ENCODE measurements around the gene PLB1.

PLB1 gene

GRCh38 chr2:28505361-28505760, 9.5 kb downstream of the PLB1 start:
- FAIRE-seq (no peak), DNase-seq (ENCODE audit: insufficient read length, low spot score) (no peak)
- TF ChIP-seq CTCF (IDR thresholded peaks at IDR 0.05; ENCODE audit: insufficient read depth, missing control alignments): no peak

- no peak for TF ChIP-seq CTCF (IDR thresholded peaks at IDR 0.05; ENCODE audit: insufficient read depth, missing control alignments)
- DNase-seq (ENCODE audit: insufficient read length, low spot score) (no peak), FAIRE-seq (no peak)
Observed at GRCh38 chr2:28506112-28506910, 10.5 kb downstream of the PLB1 start.

GRCh38 chr2:28507796-28508764, 12.2 kb downstream of the PLB1 start:
- DNase-seq (ENCODE audit: insufficient read length, low spot score): no peak

GRCh38 chr2:28509361-28509760, 13.5 kb downstream of the PLB1 start:
- no peak for TF ChIP-seq CTCF (IDR thresholded peaks at IDR 0.05; ENCODE audit: insufficient read depth, missing control alignments)
- no peak for FAIRE-seq
- DNase-seq (ENCODE audit: insufficient read length, low spot score): no peak

More at GRCh38 chr2:28507796-28508764, 12.2 kb downstream of the PLB1 start:
- TF ChIP-seq CTCF (IDR thresholded peaks at IDR 0.05; ENCODE audit: insufficient read depth, missing control alignments): no peak
- no peak for FAIRE-seq

- FAIRE-seq: no peak
- DNase-seq (ENCODE audit: insufficient read length, low spot score): no peak
- TF ChIP-seq CTCF (IDR thresholded peaks at IDR 0.05; ENCODE audit: insufficient read depth, missing control alignments): no peak
Observed at GRCh38 chr2:28510184-28510583, 14.3 kb downstream of the PLB1 start.

GRCh38 chr2:28511871-28512606, 16.2 kb downstream of the PLB1 start:
- DNase-seq (ENCODE audit: insufficient read length, low spot score) (no peak), FAIRE-seq (no peak)
- no peak for TF ChIP-seq CTCF (IDR thresholded peaks at IDR 0.05; ENCODE audit: insufficient read depth, missing control alignments)

Measured in D721Med (cell line).